Measurements from ENCODE around the gene ACMSD. TPM values are rescaled to one million over a fixed set of nuclear protein-coding genes. Genes with fewer than 3 reads are reported as not detected.

ACMSD gene
- total and polyA plus RNA-seq, 12 donors, result 0.32 to 1.9 (median 0.61) TPM; not detected in 5

- H3K36me3 ChIP-seq (replicated peaks in 1 of 2), result no peaks in the 10 kb centered on the region
- DNase-seq, result peak in 1 of 7 donors; percentile 55
- WGBS, 4 donors, result 79 to 90% (median 85%) methylated on average over 5 of the region's 5 CpGs
- H3K4me3 ChIP-seq, result no peak overlapping the region
- no peak overlapping the region for H3K27ac ChIP-seq
- no peaks in the 10 kb centered on the region for H3K27me3 ChIP-seq
- intact Hi-C loops (cut with DNase I), result no loop called here
- TF ChIP-seq, protein P1, sequence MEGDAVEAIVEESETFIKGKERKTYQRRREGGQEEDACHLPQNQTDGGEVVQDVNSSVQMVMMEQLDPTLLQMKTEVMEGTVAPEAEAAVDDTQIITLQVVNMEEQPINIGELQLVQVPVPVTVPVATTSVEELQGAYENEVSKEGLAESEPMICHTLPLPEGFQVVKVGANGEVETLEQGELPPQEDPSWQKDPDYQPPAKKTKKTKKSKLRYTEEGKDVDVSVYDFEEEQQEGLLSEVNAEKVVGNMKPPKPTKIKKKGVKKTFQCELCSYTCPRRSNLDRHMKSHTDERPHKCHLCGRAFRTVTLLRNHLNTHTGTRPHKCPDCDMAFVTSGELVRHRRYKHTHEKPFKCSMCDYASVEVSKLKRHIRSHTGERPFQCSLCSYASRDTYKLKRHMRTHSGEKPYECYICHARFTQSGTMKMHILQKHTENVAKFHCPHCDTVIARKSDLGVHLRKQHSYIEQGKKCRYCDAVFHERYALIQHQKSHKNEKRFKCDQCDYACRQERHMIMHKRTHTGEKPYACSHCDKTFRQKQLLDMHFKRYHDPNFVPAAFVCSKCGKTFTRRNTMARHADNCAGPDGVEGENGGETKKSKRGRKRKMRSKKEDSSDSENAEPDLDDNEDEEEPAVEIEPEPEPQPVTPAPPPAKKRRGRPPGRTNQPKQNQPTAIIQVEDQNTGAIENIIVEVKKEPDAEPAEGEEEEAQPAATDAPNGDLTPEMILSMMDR (IDR thresholded peaks at IDR 0.05), result no peak
- TF ChIP-seq POLR2A (IDR thresholded peaks at IDR 0.05), result no peak
- no peaks in the 10 kb centered on the region for H3K9me3 ChIP-seq (replicated peaks in 1 of 3)
- no peaks in the 10 kb centered on the region for H3K4me1 ChIP-seq (replicated peaks in 1 of 2)
These were observed 26.8 kb downstream of the ACMSD start for GRCh38 chr2:134865067-134865787.

DNA sequence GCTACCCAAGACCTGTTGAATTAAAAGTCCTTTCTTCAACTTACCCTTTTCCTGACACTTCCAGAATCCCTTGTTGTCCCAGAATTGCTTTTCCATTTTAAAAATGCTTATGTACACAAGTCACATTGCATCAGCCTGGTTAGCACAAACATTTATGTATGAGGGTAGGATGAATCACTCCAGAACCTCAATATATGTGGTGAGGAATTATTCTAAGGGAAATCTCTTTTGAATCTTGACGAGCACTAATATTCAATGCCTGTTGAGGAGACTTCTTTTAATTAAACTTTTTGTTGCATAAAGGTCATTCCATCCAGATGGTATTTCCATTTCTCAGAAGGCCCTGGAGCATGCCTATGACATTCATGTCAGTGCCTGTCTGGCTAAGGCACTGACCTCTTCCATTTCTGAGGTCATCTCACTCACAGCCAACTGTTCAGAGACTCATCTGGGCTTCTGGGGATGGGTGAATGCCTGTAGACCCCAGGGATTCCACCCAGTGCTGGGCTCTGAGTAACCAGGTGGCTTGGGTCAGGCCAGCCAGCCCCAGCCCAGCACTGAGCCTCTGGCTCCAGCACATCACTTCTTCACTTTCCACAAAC is 28.2 kb downstream of the ACMSD start:
- Histone ChIP-seq H3K27ac (no peak overlapping the region), H3K27me3 (no peaks in the 10 kb centered on the region), H3K36me3 (replicated peaks in 1 of 2) (no peaks in the 10 kb centered on the region), H3K4me1 (replicated peaks in 1 of 2) (no peaks in the 10 kb centered on the region), H3K4me3 (no peak overlapping the region), H3K9me3 (replicated peaks in 1 of 3) (no peaks in the 10 kb centered on the region)
- TF ChIP-seq, protein P1 (IDR thresholded peaks at IDR 0.05), result no peak
- WGBS, 4 donors, result 85 to 97% (median 95%) methylated on average over 1 of the region's 1 CpG
- intact Hi-C loops (cut with DNase I), result no loop called here
- DNase-seq, result no peak

DNA sequence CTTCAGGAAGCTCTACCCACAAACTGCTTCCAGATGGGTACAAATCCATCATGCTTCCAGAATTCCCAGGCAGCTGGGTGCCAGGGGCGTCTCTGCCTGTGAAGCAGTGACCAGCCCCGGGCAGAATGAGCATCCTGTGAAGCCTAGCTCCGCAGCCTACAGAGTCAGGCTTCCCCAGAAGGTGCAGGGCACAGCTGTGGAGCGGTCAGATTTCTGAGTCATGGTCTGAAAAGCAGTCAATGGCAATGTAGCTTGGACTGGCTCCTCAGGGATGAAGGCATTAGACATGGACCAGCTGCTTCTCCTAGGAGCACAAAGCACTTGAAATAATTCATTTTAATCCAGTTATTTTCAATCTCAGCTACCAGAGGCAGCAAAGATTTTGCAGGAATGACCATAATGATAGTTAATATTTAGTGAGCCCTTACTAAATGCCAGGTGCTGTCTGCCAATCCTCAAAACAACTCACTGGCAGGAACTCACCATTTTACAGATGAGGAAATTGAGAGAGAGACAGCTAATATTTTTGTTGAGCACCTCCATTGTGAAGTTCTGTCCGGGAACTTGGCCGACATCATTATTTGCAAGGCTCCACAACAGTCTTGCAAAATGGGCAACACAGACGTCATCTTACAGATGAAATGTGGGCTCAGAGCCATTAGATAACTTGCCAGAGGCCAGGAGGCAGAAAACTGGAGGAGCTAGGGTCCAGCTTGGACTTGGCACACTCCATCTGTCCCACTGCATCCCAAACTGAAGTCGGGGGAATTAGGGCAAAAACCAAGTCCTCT is 31.7 kb downstream of the ACMSD start:
- DNase-seq, result peak in 1 of 7 donors; percentile 48
- Histone ChIP-seq H3K27me3 (no peaks in the 10 kb centered on the region), H3K4me3 (no peak overlapping the region), H3K4me1 (replicated peaks in 1 of 2) (no peaks in the 10 kb centered on the region), H3K9me3 (replicated peaks in 1 of 3) (no peaks in the 10 kb centered on the region), H3K27ac (no peak overlapping the region), H3K36me3 (replicated peaks in 1 of 2) (no peaks in the 10 kb centered on the region)
- no peak for TF ChIP-seq POLR2A (IDR thresholded peaks at IDR 0.05)
- TF ChIP-seq, protein P1 (IDR thresholded peaks at IDR 0.05), result no peak
- intact Hi-C loops (cut with DNase I), result no loop called here
- 81 to 90% (median 88%) methylated on average over 7 to 8 of the region's 8 CpGs for WGBS, 4 donors

GRCh38 chr2:134873152-134873551 is 34.7 kb downstream of the ACMSD start:
- H3K4me1 ChIP-seq (replicated peaks in 1 of 2), result no peaks in the 10 kb centered on the region
- no peaks in the 10 kb centered on the region for H3K9me3 ChIP-seq (replicated peaks in 1 of 3)
- no peaks in the 10 kb centered on the region for H3K36me3 ChIP-seq (replicated peaks in 1 of 2)
- WGBS, 4 donors, result 95 to 100% (median 98%) methylated on average over 2 of the region's 2 CpGs
- DNase-seq, result no peak
- intact Hi-C loops (cut with DNase I), result no loop called here
- TF ChIP-seq, protein P1 (IDR thresholded peaks at IDR 0.05), result no peak
- no peak for TF ChIP-seq POLR2A (IDR thresholded peaks at IDR 0.05)
- no peaks in the 10 kb centered on the region for H3K27me3 ChIP-seq
- H3K4me3 ChIP-seq, result no peak overlapping the region
- no peak overlapping the region for H3K27ac ChIP-seq

Measured in adrenal gland (tissue), 12 donors.